Neuronal stem cell (in vitro differentiated cells): ENCODE results near the gene UGT1A6.
A peak's percentile ranks its signal among the peaks of the same experiment; 100 is the strongest.

Experiments used
- DNase-seq: peaks from one replicate; pipeline ENCODE4 v3.0.0-alpha.2; 2013; ENCODE audit warnings: low spot score
- H2AFZ ChIP-seq: one replicate; pipeline ENCODE4 v1.6.1; 2013; ENCODE audit warnings: mild to moderate bottlenecking, low read length, inconsistent platforms
- H2AK5ac ChIP-seq: 2 replicates; pipeline ENCODE4 v1.6.1; 2013; ENCODE audit warnings: low read depth, mild to moderate bottlenecking, inconsistent platforms, low read length, moderate library complexity, mixed read lengths
- H2BK120ac ChIP-seq: 2 replicates; pipeline ENCODE4 v1.6.1; 2013; ENCODE audit warnings: low read depth, mild to moderate bottlenecking, inconsistent platforms, low read length, moderate library complexity, mixed read lengths
- H2BK12ac ChIP-seq: one replicate; pipeline ENCODE4 v1.6.1; 2013; ENCODE audit warnings: low read length, inconsistent platforms
- H2BK15ac ChIP-seq: 2 replicates; pipeline ENCODE4 v1.6.1; 2013; ENCODE audit warnings: mild to moderate bottlenecking, low read length, inconsistent platforms, mixed read lengths
- H2BK5ac ChIP-seq: one replicate; pipeline ENCODE4 v1.6.1; 2013; ENCODE audit warnings: inconsistent platforms, mild to moderate bottlenecking, low read length, moderate library complexity
- H3K14ac ChIP-seq: one replicate; pipeline ENCODE4 v1.6.1; 2013; ENCODE audit warnings: low read length, inconsistent platforms
- H3K18ac ChIP-seq: 2 replicates; pipeline ENCODE4 v1.6.1; 2013; ENCODE audit warnings: low read length, inconsistent platforms
- H3K23ac ChIP-seq: 2 replicates; pipeline ENCODE4 v1.6.1; 2013; ENCODE audit warnings: low read depth, mild to moderate bottlenecking, mixed read lengths, low read length, inconsistent platforms; ENCODE audit not compliant: poor library complexity
- H3K27ac ChIP-seq: replicated peaks from 3 replicates; pipeline ENCODE4 v1.5.1; 2013; ENCODE audit warnings: low read length, inconsistent platforms
- H3K27me3 ChIP-seq, 3 experiments: 2 replicates each; pipeline ENCODE4 v1.6.1; 2013; ENCODE audit warnings: low read length in 3 of 3, mild to moderate bottlenecking in 2 of 3, inconsistent platforms in 1 of 3, low read depth in 1 of 3, mixed read lengths in 1 of 3, moderate library complexity in 1 of 3; ENCODE audit not compliant: control insufficient read depth in 3 of 3, insufficient read depth in 3 of 3
- H3K36me3 ChIP-seq, 2 donors: replicated peaks in 1 of 2; 2 replicates each; pipeline ENCODE4 v1.6.1; 2013; ENCODE audit warnings: low read length in 2 of 2; ENCODE audit not compliant: control insufficient read depth in 2 of 2, insufficient read depth in 2 of 2
- H3K4ac ChIP-seq: 2 replicates; pipeline ENCODE4 v1.6.1; 2013; ENCODE audit warnings: inconsistent platforms, mild to moderate bottlenecking, low read length, moderate library complexity
- H3K4me1 ChIP-seq, 2 donors: 1 replicate in 1 of 2; 2 replicates in 1 of 2; pipeline ENCODE4 v1.6.1; 2013; ENCODE audit warnings: low read length in 2 of 2, low read depth in 1 of 2; ENCODE audit not compliant: control insufficient read depth in 2 of 2, insufficient read depth in 1 of 2
- H3K4me2 ChIP-seq: one replicate; pipeline ENCODE4 v1.6.1; 2013; ENCODE audit warnings: mild to moderate bottlenecking, low read length, inconsistent platforms; ENCODE audit not compliant: insufficient read depth, poor library complexity, severe bottlenecking
- H3K4me3 ChIP-seq, 2 donors: 2 replicates each; pipeline ENCODE4 v1.5.1; 2013; ENCODE audit warnings: low read length in 2 of 2, mild to moderate bottlenecking in 2 of 2, inconsistent platforms in 1 of 2, moderate library complexity in 1 of 2
- H3K79me1 ChIP-seq: one replicate; pipeline ENCODE4 v1.6.1; 2013; ENCODE audit warnings: low read depth, mild to moderate bottlenecking, inconsistent platforms, low read length, moderate library complexity
- H3K9ac ChIP-seq: one replicate; pipeline ENCODE4 v1.6.1; 2013; ENCODE audit warnings: mild to moderate bottlenecking, low read depth, low read length, inconsistent platforms; ENCODE audit not compliant: poor library complexity
- H3K9me3 ChIP-seq, 2 donors: replicated peaks in 1 of 2; 2 replicates each; pipeline versions ENCODE3 to v1.6.1; 2013; ENCODE audit warnings: low read length in 2 of 2, mild to moderate bottlenecking in 2 of 2, inconsistent platforms in 1 of 2, low read depth in 1 of 2, mixed read lengths in 1 of 2, moderate library complexity in 1 of 2; ENCODE audit not compliant: control insufficient read depth in 2 of 2, insufficient read depth in 1 of 2
- H4K8ac ChIP-seq: one replicate; pipeline ENCODE4 v1.6.1; 2013; ENCODE audit warnings: low read depth, mild to moderate bottlenecking, inconsistent platforms, low read length, moderate library complexity
- H4K91ac ChIP-seq: one replicate; pipeline ENCODE4 v1.6.1; 2013; ENCODE audit warnings: low read length, low read depth, mild to moderate bottlenecking, inconsistent platforms; ENCODE audit not compliant: poor library complexity
- WGBS, 2 donors: extraction: QIAGEN DNeasy Blood & Tissue Kit; methylation state at CpG; one replicate each; pipeline ENCODE4 v1.1.7; 2013; ENCODE audit warnings: missing lambda C conversion rate in 2 of 2, mixed read lengths in 1 of 2; ENCODE audit not compliant: insufficient read length in 2 of 2, insufficient replicate concordance in 1 of 2; ENCODE audit errors: extremely low coverage in 2 of 2; 5-methylcytosine and 5-hydroxymethylcytosine counted together

The UGT1A6 gene

DNA sequence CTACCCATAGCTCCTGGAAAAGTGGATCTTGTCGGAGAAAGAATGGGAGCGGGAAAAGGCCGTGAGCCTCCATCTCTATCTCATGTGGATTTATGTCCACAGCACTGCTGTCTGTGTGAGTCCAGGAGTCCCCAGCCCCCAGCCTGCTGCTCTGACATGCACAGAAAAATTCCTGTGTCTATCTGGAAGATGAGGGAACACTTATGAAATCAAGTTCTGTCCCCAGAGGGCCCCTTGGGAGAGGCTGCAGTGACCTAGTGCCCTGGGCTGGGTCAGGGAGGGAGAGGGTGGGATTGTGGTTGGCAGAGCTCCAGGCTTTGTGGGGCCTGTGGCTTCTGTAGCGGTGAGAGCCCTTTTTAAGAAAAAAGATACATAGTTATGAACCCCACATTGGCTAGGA lies 124.1 kb downstream of the UGT1A6 start:
- no peak overlapping the region for H3K4me3 ChIP-seq
- peaks cover 0 to 3% (median 0%) of the 10 kb centered on the region in 3 experiments for H3K27me3 ChIP-seq
- no peaks in the 10 kb centered on the region for H3K36me3 ChIP-seq
- H2BK15ac ChIP-seq = no peak overlapping the region
- H3K4ac ChIP-seq = no peak overlapping the region
- no peak overlapping the region for H2BK5ac ChIP-seq
- H3K4me1 ChIP-seq = peaks cover 0 to 2% of the 10 kb centered on the region in 2 donors
- no peak for DNase-seq
- no peak overlapping the region for H3K27ac ChIP-seq
- H2AK5ac ChIP-seq = no peak overlapping the region
- no peak overlapping the region for H3K4me2 ChIP-seq
- H3K23ac ChIP-seq = no peak overlapping the region
- no peak overlapping the region for H2BK12ac ChIP-seq
- H3K9ac ChIP-seq = no peak overlapping the region
- no peaks in the 10 kb centered on the region for H3K9me3 ChIP-seq
- H2AFZ ChIP-seq = no peak overlapping the region
- no peak overlapping the region for H3K14ac ChIP-seq
- H3K18ac ChIP-seq = no peak overlapping the region
- H3K79me1 ChIP-seq = no peaks in the 10 kb centered on the region
- H4K91ac ChIP-seq = no peak overlapping the region
- no CpG with 5 or more reads among the region's 4 CpGs for WGBS, 2 donors
- H2BK120ac ChIP-seq = no peak overlapping the region
- H4K8ac ChIP-seq = no peak overlapping the region

DNA sequence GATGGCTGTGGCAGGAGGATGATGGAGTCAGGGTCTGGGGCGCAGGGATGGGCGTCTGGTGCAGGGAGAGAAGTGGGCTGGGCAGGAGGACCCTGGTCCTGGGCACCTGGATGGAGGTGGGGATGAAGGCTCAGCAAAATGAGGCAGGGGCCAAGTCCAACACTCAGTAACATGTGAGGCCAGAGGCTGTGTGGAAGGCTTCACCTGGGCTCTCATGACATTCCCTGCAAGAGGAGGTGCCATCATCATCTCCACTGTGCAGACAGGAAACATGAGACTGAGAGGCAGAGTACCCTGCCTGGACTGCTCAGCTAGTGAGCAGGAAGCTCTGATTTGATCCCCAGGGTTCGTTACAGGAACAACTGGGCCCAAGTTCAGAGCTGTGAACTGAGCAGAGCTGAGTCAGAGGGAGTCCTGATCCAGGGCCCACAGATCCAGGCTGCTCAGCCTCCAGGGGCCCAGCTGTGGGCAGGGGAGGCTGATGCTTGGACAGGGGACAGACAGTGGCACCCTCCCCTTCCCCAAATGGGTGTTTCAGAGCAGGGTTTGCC lies 124.7 kb downstream of the UGT1A6 start:
- H3K23ac ChIP-seq = no peak overlapping the region
- no peaks in the 10 kb centered on the region for H3K9me3 ChIP-seq
- H4K91ac ChIP-seq = no peak overlapping the region
- no peak overlapping the region for H2BK120ac ChIP-seq
- no peak overlapping the region for H2BK5ac ChIP-seq
- no peaks in the 10 kb centered on the region for H3K79me1 ChIP-seq
- H2AFZ ChIP-seq = no peak overlapping the region
- peak overlapping the region; percentile 50 for H3K18ac ChIP-seq
- no peak overlapping the region for H4K8ac ChIP-seq
- no peak overlapping the region for H2BK15ac ChIP-seq
- no peak overlapping the region for H3K4ac ChIP-seq
- no CpG with 5 or more reads among the region's 3 CpGs for WGBS, 2 donors
- peak overlapping the region; percentile 31 for H3K9ac ChIP-seq
- H3K36me3 ChIP-seq = no peaks in the 10 kb centered on the region
- H3K14ac ChIP-seq = peak overlapping the region; percentile 3
- H3K4me2 ChIP-seq = no peak overlapping the region
- H3K27me3 ChIP-seq = peaks cover 0 to 3% (median 0%) of the 10 kb centered on the region in 3 experiments
- DNase-seq = no peak
- H2BK12ac ChIP-seq = no peak overlapping the region
- peaks cover 0 to 2% of the 10 kb centered on the region in 2 donors for H3K4me1 ChIP-seq
- H3K27ac ChIP-seq = no peak overlapping the region
- H3K4me3 ChIP-seq = no peak overlapping the region
- H2AK5ac ChIP-seq = peak overlapping the region; percentile 76

DNA sequence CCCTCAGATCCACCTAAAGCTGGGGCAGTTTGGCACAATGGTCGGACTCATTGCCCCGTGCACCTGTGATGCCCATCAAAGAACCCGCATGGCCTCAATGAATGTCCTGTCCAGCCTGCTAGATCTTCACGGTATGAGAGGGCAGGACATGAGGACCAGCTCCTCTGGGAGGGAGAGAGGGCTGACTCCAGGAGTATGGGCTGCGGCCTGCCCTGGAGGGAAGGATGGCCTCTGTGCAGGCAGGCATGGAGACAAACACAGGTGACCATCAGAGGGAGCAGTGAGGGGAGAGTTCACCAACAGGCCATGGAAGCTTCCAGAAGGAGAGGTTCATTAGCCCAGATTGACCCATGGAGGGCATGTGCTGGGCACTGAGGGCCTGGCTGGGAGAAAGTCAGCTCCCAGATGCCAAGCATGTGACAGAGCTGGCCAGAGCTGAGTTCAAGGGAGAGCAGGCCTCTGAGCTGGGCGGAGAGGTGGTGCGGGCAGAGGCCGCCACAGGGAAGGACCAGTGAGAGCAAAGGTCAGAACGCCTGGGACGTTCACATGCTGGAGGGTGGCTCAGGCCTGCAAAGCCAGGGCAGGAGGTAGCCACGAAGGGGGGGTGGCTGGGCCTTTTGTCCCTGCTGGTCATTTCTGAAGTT lies 125.4 kb downstream of the UGT1A6 start:
- H3K23ac ChIP-seq = peak overlapping the region; percentile 62
- H2BK15ac ChIP-seq = no peak overlapping the region
- peaks cover 0 to 3% (median 0%) of the 10 kb centered on the region in 3 experiments for H3K27me3 ChIP-seq
- no peak overlapping the region for H2BK120ac ChIP-seq
- no peak overlapping the region for H4K91ac ChIP-seq
- DNase-seq = no peak
- H3K4ac ChIP-seq = no peak overlapping the region
- peak overlapping the region; percentile 10 for H3K9ac ChIP-seq
- H3K4me2 ChIP-seq = no peak overlapping the region
- no CpG with 5 or more reads among the region's 11 CpGs for WGBS, 2 donors
- H4K8ac ChIP-seq = no peak overlapping the region
- H3K36me3 ChIP-seq = no peaks in the 10 kb centered on the region
- no peak overlapping the region for H3K14ac ChIP-seq
- H2BK12ac ChIP-seq = no peak overlapping the region
- H3K27ac ChIP-seq = no peak overlapping the region
- H3K79me1 ChIP-seq = no peaks in the 10 kb centered on the region
- H2AK5ac ChIP-seq = peak overlapping the region; percentile 76
- peaks cover 0 to 2% of the 10 kb centered on the region in 2 donors for H3K4me1 ChIP-seq
- H3K18ac ChIP-seq = peak overlapping the region; percentile 61
- no peaks in the 10 kb centered on the region for H3K9me3 ChIP-seq
- no peak overlapping the region for H2BK5ac ChIP-seq
- H2AFZ ChIP-seq = no peak overlapping the region
- no peak overlapping the region for H3K4me3 ChIP-seq

DNA sequence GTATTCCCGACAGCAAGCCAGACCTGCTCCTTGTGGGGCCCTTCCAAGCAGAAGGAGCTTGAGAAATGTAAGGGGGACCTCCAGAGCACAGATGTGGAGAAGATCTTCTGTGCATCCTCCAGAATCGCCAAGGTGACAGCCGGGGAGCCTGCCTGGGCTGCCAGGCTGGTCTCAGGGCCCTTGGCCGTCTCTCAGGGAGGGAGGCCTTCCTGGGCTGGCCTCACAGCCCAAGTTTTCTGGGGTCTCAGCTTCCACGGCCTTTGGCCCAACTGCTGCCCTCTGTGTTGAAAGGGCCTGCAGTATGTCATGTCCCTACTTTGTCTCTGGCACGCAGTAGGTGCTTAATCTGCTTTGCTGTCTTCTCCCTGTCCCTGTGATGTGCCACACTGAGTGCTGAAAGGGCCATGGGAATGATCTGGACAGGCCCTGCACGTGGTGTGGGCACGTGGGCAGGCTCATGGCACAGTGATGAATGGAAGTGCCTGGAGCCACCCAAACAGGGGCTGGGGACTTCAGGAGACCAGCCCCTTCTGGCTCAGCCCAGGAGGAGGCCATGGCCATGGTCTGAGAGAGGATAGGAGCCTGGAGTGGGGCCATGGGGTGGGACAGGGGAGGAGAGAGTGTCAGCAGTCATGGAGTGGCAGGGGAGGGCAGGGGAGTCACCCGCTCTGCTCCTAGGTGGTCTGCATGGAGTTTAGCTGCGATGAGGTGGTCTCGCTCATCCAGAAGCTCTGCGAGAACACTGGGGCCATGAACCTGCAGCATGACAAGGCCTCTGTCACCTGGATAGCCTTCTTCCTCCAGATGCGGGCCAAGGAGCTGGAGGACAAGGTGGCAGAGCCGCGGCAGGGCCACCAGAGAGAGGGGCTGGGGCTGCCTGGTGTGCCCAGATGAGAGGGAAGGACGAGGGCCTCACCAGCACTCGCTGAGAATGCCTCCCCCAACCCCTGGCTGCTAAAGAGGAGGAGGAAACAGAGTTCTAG lies 126.2 kb downstream of the UGT1A6 start:
- H3K4me1 ChIP-seq = peaks cover 0 to 2% of the 10 kb centered on the region in 2 donors
- H2AK5ac ChIP-seq = peak overlapping the region; percentile 49
- no peak overlapping the region for H3K27ac ChIP-seq
- no CpG with 5 or more reads among the region's 17 CpGs for WGBS, 2 donors
- no peak overlapping the region for H2BK5ac ChIP-seq
- peak overlapping the region; percentile 42 for H3K14ac ChIP-seq
- no peak overlapping the region for H2BK12ac ChIP-seq
- H2AFZ ChIP-seq = no peak overlapping the region
- no peak overlapping the region for H3K9ac ChIP-seq
- no peak for DNase-seq
- H3K9me3 ChIP-seq = no peaks in the 10 kb centered on the region
- no peaks in the 10 kb centered on the region for H3K36me3 ChIP-seq
- H3K23ac ChIP-seq = no peak overlapping the region
- H2BK120ac ChIP-seq = no peak overlapping the region
- no peaks in the 10 kb centered on the region for H3K79me1 ChIP-seq
- no peak overlapping the region for H4K8ac ChIP-seq
- no peak overlapping the region for H3K18ac ChIP-seq
- peaks cover 0 to 3% (median 0%) of the 10 kb centered on the region in 3 experiments for H3K27me3 ChIP-seq
- H3K4ac ChIP-seq = no peak overlapping the region
- no peak overlapping the region for H4K91ac ChIP-seq
- no peak overlapping the region for H3K4me3 ChIP-seq
- no peak overlapping the region for H3K4me2 ChIP-seq
- peak overlapping the region; percentile 35 for H2BK15ac ChIP-seq
